GM12872 (cell line): ENCODE results near the gene METRN.

Experiments used
- TF ChIP-seq, protein P1 (sequence below): IDR thresholded peaks from 3 replicates; pipeline ENCODE4 v1.5.1; 2011; ENCODE audit warnings: low read depth, mild to moderate bottlenecking, low read length, moderate library complexity; ENCODE audit not compliant: insufficient read depth

The METRN gene

DNA sequence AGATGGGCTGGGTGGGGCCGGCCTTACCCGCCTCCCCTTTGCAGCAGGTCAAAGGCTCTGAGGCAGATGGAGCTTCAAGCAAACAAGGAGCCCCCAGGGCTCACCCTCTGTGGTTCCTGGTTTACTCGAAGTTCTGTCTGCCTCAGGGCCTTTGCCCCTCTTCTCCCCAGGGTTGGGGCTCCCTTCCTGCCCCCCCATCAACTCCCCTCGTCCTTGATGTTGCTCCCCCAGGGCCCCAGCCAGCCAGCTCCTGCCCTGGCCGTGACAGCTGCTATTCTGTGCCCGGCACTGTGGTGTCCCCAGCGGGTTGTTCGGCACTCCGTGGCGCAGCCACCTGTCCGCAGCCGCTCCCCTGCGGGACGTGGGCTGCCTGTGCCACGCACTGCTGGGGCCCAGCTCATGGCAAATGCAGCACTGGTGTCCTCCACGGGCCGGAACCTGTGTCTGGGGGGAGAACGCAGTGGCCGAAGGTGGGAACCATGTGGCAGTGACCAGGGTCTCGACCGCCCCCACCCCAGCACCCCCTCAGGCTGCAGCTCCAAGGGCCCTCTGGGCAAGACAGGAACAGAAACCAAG lies 4.3 kb upstream of the METRN start:
- TF ChIP-seq, protein P1, sequence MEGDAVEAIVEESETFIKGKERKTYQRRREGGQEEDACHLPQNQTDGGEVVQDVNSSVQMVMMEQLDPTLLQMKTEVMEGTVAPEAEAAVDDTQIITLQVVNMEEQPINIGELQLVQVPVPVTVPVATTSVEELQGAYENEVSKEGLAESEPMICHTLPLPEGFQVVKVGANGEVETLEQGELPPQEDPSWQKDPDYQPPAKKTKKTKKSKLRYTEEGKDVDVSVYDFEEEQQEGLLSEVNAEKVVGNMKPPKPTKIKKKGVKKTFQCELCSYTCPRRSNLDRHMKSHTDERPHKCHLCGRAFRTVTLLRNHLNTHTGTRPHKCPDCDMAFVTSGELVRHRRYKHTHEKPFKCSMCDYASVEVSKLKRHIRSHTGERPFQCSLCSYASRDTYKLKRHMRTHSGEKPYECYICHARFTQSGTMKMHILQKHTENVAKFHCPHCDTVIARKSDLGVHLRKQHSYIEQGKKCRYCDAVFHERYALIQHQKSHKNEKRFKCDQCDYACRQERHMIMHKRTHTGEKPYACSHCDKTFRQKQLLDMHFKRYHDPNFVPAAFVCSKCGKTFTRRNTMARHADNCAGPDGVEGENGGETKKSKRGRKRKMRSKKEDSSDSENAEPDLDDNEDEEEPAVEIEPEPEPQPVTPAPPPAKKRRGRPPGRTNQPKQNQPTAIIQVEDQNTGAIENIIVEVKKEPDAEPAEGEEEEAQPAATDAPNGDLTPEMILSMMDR, result no peak

DNA sequence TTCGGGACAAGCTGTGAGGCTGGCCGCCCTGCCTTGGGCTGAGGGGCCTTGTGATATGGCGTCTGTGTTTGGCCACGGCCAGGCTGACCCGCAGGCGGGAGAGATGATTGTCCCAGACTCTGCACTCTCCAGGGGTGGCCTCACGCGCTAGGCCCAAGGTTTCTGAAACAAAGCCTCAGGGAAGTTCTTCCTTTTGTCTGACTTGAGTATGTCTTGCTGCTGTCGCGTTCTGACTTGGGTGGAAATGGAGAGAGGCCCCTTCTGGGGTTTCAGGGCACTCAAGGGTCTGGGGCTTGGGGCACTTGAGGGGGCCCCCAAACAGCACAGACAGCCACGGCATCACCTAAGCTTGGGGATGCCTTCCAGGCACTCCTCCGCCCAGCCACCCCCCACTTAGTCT lies 3.8 kb upstream of the METRN start:
- TF ChIP-seq, protein P1, result no peak

DNA sequence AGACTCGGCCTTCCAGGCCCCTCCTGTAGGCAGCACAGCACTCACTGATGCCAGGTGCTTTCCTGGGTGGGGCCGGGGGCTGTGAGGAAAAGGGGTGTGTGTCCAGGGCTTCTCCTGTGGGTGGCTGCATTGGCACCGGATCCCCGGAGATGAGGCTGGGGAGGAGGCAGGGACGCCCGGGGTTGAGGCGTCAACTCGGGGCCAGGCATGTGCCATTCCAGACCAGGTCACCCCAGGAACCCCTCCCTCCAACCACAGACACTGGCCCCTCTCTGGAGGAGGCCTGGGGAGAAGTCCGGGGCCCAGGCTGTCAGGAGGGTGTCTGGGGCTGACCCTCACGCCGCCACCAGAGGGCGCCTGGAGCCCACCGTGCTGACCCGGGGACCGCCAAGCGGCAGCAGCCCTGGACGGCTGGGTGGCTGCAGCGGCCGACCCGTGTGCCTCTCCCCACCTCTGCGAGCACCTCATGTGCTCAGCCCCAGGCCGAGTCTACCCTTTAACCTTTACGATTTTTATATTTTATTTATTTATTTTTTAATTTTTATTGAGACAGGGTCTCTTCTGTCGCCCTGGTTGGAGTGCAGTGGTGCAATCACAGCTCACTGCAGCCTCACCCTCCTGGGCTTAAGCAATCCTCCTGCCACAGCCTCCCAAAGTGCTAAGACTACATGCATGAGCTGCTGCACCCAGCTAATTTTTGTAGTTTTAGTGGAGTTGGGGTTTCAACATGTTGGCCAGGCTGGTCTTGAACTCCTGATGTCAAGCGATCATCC lies 3.2 kb upstream of the METRN start:
- TF ChIP-seq, protein P1, result peak; percentile 94

DNA sequence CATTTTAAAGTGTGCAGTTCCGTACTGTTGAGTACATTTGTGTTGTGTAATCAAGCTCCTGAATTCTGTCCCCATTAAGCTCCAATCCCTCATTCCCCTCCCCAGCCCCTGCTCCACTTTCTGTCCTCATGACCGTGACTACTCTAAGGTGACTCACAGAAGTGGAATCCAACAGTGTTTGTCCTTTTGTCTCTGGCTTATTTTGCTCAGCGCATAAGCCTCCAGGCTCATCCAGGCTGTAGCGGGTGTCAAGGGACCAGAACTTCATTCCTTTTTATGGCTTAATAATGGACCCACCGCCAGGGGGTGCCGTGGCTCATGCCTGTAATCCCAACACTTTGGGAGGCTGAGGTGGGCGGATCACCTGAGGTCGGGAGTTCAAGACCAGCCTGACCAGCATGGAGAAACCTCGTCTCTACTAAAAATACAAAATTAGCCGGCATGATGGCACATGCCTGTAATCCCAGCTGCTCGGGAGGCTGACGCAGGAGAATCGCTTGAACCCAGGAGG lies 2.1 kb upstream of the METRN start:
- TF ChIP-seq, protein P1, result peak; percentile 44; the same call in 2 of the 3 replicates

DNA sequence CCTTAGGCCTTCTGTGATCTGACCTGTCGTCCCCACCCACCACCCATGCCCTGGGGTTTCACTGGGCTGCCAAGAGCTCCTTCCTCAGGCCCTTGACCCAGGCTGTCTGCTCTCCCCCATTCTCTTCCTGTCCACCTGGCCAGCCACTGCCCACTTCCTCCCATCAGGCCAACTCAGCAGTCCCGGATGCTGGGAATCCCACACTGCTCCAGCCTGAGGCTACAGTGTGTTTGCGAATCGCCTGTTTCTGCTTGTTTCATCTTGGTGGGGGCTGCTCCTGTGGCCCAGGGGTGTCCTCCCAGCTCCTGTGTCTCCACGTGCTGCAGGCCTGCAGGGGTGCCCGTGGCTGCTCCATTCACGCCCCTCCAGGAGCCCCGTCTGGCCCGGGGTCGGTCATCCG lies 839 bp upstream of the METRN start:
- TF ChIP-seq, protein P1, result no peak

DNA sequence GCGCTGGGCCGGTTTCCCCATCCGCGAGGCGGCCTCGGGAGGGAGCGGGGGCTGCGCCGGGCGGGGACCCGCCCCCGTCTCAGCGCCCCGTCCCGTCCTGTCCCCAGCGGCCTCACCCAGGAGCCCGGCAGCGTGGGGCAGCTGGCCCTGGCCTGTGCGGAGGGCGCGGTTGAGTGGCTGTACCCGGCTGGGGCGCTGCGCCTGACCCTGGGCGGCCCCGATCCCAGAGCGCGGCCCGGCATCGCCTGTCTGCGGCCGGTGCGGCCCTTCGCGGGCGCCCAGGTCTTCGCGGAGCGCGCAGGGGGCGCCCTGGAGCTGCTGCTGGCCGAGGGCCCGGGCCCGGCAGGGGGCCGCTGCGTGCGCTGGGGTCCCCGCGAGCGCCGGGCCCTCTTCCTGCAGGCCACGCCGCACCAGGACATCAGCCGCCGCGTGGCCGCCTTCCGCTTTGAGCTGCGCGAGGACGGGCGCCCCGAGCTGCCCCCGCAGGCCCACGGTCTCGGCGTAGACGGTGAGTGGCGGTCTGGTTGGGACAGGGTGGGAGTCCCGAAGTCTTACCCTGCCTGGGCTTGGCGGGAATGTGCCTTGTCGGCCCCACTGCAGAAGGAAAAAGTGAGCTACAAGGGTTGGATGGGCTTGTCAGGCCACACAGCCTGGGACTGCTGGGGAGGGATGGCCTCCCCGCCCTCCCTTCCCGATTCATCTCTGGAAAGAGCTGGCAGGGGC lies 720 bp downstream of the METRN start:
- TF ChIP-seq, protein P1, result peak; percentile 17; the same call in 1 of the 3 replicates

DNA sequence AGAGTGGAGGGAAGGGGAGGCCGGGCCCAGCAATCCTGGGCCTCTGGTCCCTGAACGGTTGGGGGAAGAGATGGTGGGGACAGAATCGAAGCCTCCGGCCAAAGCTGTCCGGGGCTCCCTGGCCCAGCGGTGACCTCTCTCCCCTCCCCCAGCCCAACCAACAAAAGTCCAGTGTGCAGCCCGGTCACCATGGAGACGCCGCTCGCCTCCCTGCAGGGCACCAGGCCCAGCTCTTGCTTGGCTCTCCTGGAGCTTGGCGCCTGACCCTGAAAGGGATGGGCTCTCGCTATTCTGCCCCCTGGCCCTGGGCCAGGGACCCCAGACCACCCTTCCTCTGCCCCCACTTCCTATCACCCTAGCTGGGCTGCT lies 1.3 kb downstream of the METRN start:
- TF ChIP-seq, protein P1, result no peak
